VCaP (cell line): Measurements from ENCODE around the gene TGM2.

Experiments
- H3K27ac ChIP-seq: fragments of 450-650 bp; 2 replicates; pipeline ENCODE4 v1.5.1; 2017
- TF ChIP-seq, protein P1 (sequence below): fragments of 450-650 bp; conservative IDR thresholded peaks from 2 replicates; pipeline ENCODE4 v1.5.1; 2017; ENCODE audit warnings: mild to moderate bottlenecking, moderate library complexity

The TGM2 gene

DNA sequence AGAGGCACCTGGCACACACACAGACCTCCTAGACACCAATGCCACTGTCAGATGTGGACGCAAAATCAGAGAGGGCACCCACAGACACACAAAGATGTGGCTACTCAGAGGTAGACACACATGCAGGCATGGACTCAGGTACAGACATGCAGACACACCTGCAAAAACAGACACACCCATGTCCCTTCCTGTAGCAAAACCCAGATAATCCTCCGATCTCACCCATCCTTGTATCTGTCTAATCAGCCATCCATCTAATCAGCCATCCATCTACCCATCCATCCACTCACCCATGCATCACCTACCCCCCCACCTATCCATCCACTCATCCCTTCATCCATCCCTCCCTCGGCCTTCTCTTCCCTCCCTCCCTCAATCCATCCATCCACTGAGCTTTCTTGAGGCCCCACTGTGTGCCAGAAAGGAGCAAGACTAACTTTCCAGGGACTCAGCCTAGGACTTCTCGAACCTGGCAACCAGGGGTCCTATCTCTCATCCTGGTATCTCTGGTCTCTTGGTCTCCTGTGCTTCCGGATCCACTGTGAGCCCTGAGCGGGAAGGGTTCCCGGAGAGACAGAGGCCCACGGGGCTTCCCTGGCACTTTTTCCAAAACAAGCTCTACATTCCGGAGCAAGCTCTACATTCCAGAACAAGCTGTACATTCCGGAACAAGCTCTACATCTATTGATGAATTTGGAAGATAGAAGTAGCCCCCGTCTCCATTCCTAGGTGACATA, 1.1 kb upstream of the TGM2 start:
- TF ChIP-seq, protein P1, sequence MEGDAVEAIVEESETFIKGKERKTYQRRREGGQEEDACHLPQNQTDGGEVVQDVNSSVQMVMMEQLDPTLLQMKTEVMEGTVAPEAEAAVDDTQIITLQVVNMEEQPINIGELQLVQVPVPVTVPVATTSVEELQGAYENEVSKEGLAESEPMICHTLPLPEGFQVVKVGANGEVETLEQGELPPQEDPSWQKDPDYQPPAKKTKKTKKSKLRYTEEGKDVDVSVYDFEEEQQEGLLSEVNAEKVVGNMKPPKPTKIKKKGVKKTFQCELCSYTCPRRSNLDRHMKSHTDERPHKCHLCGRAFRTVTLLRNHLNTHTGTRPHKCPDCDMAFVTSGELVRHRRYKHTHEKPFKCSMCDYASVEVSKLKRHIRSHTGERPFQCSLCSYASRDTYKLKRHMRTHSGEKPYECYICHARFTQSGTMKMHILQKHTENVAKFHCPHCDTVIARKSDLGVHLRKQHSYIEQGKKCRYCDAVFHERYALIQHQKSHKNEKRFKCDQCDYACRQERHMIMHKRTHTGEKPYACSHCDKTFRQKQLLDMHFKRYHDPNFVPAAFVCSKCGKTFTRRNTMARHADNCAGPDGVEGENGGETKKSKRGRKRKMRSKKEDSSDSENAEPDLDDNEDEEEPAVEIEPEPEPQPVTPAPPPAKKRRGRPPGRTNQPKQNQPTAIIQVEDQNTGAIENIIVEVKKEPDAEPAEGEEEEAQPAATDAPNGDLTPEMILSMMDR: no peak
- peak overlapping the region; percentile 42; the same call in 1 of the 2 replicates for H3K27ac ChIP-seq

DNA sequence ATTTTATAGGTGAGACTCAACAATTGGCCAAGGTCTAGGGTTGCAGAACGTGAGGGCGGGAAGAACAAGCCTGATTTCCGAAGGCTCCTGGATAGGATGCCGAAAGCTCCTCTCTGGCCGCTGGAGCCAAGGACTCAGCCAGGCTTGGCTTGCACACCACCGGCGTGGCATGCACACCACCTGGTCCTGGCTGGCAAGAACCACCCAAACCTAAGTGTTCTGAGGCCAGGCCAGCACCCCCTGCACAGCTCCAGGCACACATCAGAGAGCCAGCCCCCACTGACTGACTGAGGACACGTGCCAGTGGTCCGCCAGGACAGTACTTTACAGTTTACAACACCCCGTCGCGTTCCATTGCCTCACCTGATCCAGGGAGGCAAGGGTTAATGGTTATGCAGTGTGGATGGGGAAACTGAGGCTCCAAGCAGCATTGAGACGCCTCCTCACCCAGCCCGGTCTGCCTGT, 414 bp downstream of the TGM2 start:
- TF ChIP-seq, protein P1: no peak
- peak overlapping the region; percentile 42; the same call in 1 of the 2 replicates for H3K27ac ChIP-seq

GRCh38 chr20:38164069-38164468, 1.0 kb downstream of the TGM2 start:
- no peak overlapping the region for H3K27ac ChIP-seq
- TF ChIP-seq, protein P1: no peak

DNA sequence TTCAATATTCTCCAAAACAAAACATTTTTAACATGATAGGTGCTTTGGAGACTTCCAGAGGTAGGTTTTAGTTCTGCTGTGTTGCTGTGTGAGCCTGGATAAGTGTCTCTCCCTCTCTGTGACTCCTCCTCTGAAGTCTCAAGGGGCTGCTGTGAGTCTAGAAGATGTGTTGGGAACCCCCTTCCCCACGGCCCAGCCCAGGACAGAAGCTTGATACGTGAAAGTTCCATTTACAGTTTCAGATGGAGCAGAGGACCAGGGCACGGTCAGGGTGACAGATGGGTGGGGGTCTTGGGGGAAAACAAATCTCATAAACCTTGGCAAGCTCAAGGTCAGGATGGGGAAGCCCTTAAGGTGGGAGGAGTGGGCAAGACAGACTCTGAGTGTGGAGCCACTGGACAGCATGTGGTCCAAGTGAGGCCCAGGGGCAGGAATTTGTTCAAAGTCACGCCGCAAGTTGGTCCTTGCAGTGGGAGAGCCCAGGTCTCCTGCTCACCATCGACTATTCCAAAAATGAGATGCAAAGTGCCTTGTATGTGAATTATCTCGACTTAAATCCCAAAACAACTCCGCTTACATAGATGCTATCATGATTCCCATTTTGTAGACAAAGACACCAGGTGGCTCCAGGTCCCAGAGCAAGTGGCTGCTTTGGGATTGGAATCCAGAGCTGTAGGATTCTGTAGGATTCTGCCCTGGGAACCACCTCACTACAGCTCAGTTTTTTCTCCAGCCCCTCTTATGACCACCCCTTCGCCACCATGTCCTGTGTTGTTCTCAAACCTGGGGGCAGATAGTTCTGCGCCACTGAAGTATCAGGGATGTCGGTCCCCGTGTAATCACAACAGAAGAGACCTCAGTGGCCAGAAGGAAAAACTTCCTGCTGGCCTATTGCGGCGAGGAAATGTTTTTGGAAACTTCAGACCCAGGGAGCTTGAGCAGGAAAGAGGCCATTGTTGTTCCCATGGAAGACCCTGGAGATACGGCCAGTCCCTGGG, 1.9 kb downstream of the TGM2 start:
- TF ChIP-seq, protein P1: no peak
- H3K27ac ChIP-seq: no peak overlapping the region

GRCh38 chr20:38162149-38162548, 2.9 kb downstream of the TGM2 start:
- H3K27ac ChIP-seq: no peak overlapping the region

GRCh38 chr20:38161412-38161774, 3.7 kb downstream of the TGM2 start:
- TF ChIP-seq, protein P1: no peak
- no peak overlapping the region for H3K27ac ChIP-seq

More at GRCh38 chr20:38162149-38162548, 2.9 kb downstream of the TGM2 start:
- TF ChIP-seq, protein P1: no peak
